Neuronal stem cell (in vitro differentiated cells): ENCODE data around the gene CDCA8.
A peak's percentile ranks its signal among the peaks of the same experiment; 100 is the strongest.

Experiments used
- DNase-seq: peaks from one replicate; pipeline ENCODE4 v3.0.0-alpha.2; 2013; ENCODE audit warnings: low spot score
- H2AFZ ChIP-seq: one replicate; pipeline ENCODE4 v1.6.1; 2013; ENCODE audit warnings: mild to moderate bottlenecking, low read length, inconsistent platforms
- H2AK5ac ChIP-seq: 2 replicates; pipeline ENCODE4 v1.6.1; 2013; ENCODE audit warnings: low read depth, mild to moderate bottlenecking, inconsistent platforms, low read length, moderate library complexity, mixed read lengths
- H2BK120ac ChIP-seq: 2 replicates; pipeline ENCODE4 v1.6.1; 2013; ENCODE audit warnings: low read depth, mild to moderate bottlenecking, inconsistent platforms, low read length, moderate library complexity, mixed read lengths
- H2BK12ac ChIP-seq: one replicate; pipeline ENCODE4 v1.6.1; 2013; ENCODE audit warnings: low read length, inconsistent platforms
- H2BK15ac ChIP-seq: 2 replicates; pipeline ENCODE4 v1.6.1; 2013; ENCODE audit warnings: mild to moderate bottlenecking, low read length, inconsistent platforms, mixed read lengths
- H2BK5ac ChIP-seq: one replicate; pipeline ENCODE4 v1.6.1; 2013; ENCODE audit warnings: inconsistent platforms, mild to moderate bottlenecking, low read length, moderate library complexity
- H3K14ac ChIP-seq: one replicate; pipeline ENCODE4 v1.6.1; 2013; ENCODE audit warnings: low read length, inconsistent platforms
- H3K18ac ChIP-seq: 2 replicates; pipeline ENCODE4 v1.6.1; 2013; ENCODE audit warnings: low read length, inconsistent platforms
- H3K23ac ChIP-seq: 2 replicates; pipeline ENCODE4 v1.6.1; 2013; ENCODE audit warnings: low read depth, mild to moderate bottlenecking, mixed read lengths, low read length, inconsistent platforms; ENCODE audit not compliant: poor library complexity
- H3K27ac ChIP-seq: replicated peaks from 3 replicates; pipeline ENCODE4 v1.5.1; 2013; ENCODE audit warnings: low read length, inconsistent platforms
- H3K27me3 ChIP-seq, 3 experiments: 2 replicates each; pipeline ENCODE4 v1.6.1; 2013; ENCODE audit warnings: low read length in 3 of 3, mild to moderate bottlenecking in 2 of 3, inconsistent platforms in 1 of 3, low read depth in 1 of 3, mixed read lengths in 1 of 3, moderate library complexity in 1 of 3; ENCODE audit not compliant: control insufficient read depth in 3 of 3, insufficient read depth in 3 of 3
- H3K36me3 ChIP-seq, 2 donors: replicated peaks in 1 of 2; 2 replicates each; pipeline ENCODE4 v1.6.1; 2013; ENCODE audit warnings: low read length in 2 of 2; ENCODE audit not compliant: control insufficient read depth in 2 of 2, insufficient read depth in 2 of 2
- H3K4ac ChIP-seq: 2 replicates; pipeline ENCODE4 v1.6.1; 2013; ENCODE audit warnings: inconsistent platforms, mild to moderate bottlenecking, low read length, moderate library complexity
- H3K4me1 ChIP-seq, 2 donors: 1 replicate in 1 of 2; 2 replicates in 1 of 2; pipeline ENCODE4 v1.6.1; 2013; ENCODE audit warnings: low read length in 2 of 2, low read depth in 1 of 2; ENCODE audit not compliant: control insufficient read depth in 2 of 2, insufficient read depth in 1 of 2
- H3K4me2 ChIP-seq: one replicate; pipeline ENCODE4 v1.6.1; 2013; ENCODE audit warnings: mild to moderate bottlenecking, low read length, inconsistent platforms; ENCODE audit not compliant: insufficient read depth, poor library complexity, severe bottlenecking
- H3K4me3 ChIP-seq, 2 donors: 2 replicates each; pipeline ENCODE4 v1.5.1; 2013; ENCODE audit warnings: low read length in 2 of 2, mild to moderate bottlenecking in 2 of 2, inconsistent platforms in 1 of 2, moderate library complexity in 1 of 2
- H3K79me1 ChIP-seq: one replicate; pipeline ENCODE4 v1.6.1; 2013; ENCODE audit warnings: low read depth, mild to moderate bottlenecking, inconsistent platforms, low read length, moderate library complexity
- H3K9ac ChIP-seq: one replicate; pipeline ENCODE4 v1.6.1; 2013; ENCODE audit warnings: mild to moderate bottlenecking, low read depth, low read length, inconsistent platforms; ENCODE audit not compliant: poor library complexity
- H3K9me3 ChIP-seq, 2 donors: replicated peaks in 1 of 2; 2 replicates each; pipeline versions ENCODE3 to v1.6.1; 2013; ENCODE audit warnings: low read length in 2 of 2, mild to moderate bottlenecking in 2 of 2, inconsistent platforms in 1 of 2, low read depth in 1 of 2, mixed read lengths in 1 of 2, moderate library complexity in 1 of 2; ENCODE audit not compliant: control insufficient read depth in 2 of 2, insufficient read depth in 1 of 2
- H4K8ac ChIP-seq: one replicate; pipeline ENCODE4 v1.6.1; 2013; ENCODE audit warnings: low read depth, mild to moderate bottlenecking, inconsistent platforms, low read length, moderate library complexity
- H4K91ac ChIP-seq: one replicate; pipeline ENCODE4 v1.6.1; 2013; ENCODE audit warnings: low read length, low read depth, mild to moderate bottlenecking, inconsistent platforms; ENCODE audit not compliant: poor library complexity
- WGBS, 2 donors: extraction: QIAGEN DNeasy Blood & Tissue Kit; methylation state at CpG; one replicate each; pipeline ENCODE4 v1.1.7; 2013; ENCODE audit warnings: missing lambda C conversion rate in 2 of 2, mixed read lengths in 1 of 2; ENCODE audit not compliant: insufficient read length in 2 of 2, insufficient replicate concordance in 1 of 2; ENCODE audit errors: extremely low coverage in 2 of 2; 5-methylcytosine and 5-hydroxymethylcytosine counted together

Gene CDCA8

DNA sequence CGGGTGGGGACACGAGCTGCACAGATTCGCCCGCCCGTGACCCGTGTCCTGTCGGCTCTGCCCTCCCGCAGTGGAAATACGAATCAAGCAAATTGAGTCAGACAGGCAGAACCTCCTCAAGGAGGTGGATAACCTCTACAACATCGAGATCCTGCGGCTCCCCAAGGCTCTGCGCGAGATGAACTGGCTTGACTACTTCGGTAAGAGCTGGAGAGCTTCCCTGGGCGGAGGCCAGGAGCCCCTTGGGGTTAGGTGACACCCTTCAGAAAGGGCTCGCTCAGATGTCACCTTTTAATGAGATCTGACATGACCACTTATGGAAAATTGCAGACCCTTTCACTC is 489 bp downstream of the CDCA8 start:
- H2BK12ac ChIP-seq: no peak overlapping the region
- no peak overlapping the region for H2BK120ac ChIP-seq
- peak overlapping the region; percentile 80 for H2BK5ac ChIP-seq
- no peak overlapping the region for H2BK15ac ChIP-seq
- H3K4me3 ChIP-seq: peak overlapping the region; percentile 83 to 95
- no peak for DNase-seq
- no peak overlapping the region for H4K91ac ChIP-seq
- H3K27ac ChIP-seq: peak overlapping the region; percentile 69
- no peak overlapping the region for H3K23ac ChIP-seq
- H2AFZ ChIP-seq: peak overlapping the region; percentile 96
- peak overlapping the region; percentile 92 for H3K9ac ChIP-seq
- WGBS, 2 donors: no CpG with 5 or more reads among the region's 16 CpGs
- peaks cover 15 to 55% of the 10 kb centered on the region in 2 donors for H3K36me3 ChIP-seq
- H3K4ac ChIP-seq: no peak overlapping the region
- peak overlapping the region; percentile 4 for H2AK5ac ChIP-seq
- H3K14ac ChIP-seq: no peak overlapping the region
- peak overlapping the region; percentile 96 for H3K18ac ChIP-seq
- no peaks in the 10 kb centered on the region for H3K27me3 ChIP-seq
- H3K9me3 ChIP-seq: no peaks in the 10 kb centered on the region
- no peak overlapping the region for H4K8ac ChIP-seq
- H3K79me1 ChIP-seq: peaks cover 6% of the 10 kb centered on the region
- H3K4me1 ChIP-seq: peaks cover 14 to 15% of the 10 kb centered on the region in 2 donors
- peak overlapping the region; percentile 80 for H3K4me2 ChIP-seq

DNA sequence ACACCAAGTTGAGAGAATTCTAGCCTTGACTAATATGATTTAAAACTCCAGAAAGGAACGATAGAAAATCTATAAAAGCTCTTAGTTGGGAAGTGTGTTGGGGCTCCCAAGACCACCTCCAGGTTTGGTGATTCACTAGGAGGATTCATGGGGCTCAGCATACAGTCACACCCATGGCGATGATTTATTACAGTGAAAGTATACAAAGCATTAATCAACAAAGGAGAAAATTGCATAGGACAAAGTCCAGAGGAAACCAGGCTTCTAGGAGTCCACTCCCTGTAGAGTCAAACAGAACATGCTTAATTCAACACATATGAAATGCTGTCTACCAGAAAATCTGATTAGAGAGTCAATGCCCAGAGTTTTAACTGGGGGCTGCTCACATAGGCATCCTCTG is 4.8 kb downstream of the CDCA8 start:
- H3K23ac ChIP-seq: no peak overlapping the region
- H3K27ac ChIP-seq: no peak overlapping the region
- H3K18ac ChIP-seq: no peak overlapping the region
- H3K9ac ChIP-seq: no peak overlapping the region
- H3K14ac ChIP-seq: no peak overlapping the region
- H3K4me1 ChIP-seq: peaks cover 2 to 3% of the 10 kb centered on the region in 2 donors
- H2BK15ac ChIP-seq: no peak overlapping the region
- H2BK5ac ChIP-seq: no peak overlapping the region
- no peak overlapping the region for H2BK12ac ChIP-seq
- H3K27me3 ChIP-seq: no peaks in the 10 kb centered on the region
- H2AK5ac ChIP-seq: no peak overlapping the region
- no peak overlapping the region for H3K4me2 ChIP-seq
- no CpG with 5 or more reads among the region's 2 CpGs for WGBS, 2 donors
- no peak overlapping the region for H2AFZ ChIP-seq
- no peaks in the 10 kb centered on the region for H3K9me3 ChIP-seq
- no peak overlapping the region for H3K4me3 ChIP-seq
- peaks cover 33 to 84% of the 10 kb centered on the region in 2 donors for H3K36me3 ChIP-seq
- H4K8ac ChIP-seq: no peak overlapping the region
- no peak overlapping the region for H2BK120ac ChIP-seq
- DNase-seq: no peak
- H3K79me1 ChIP-seq: peaks cover 2% of the 10 kb centered on the region
- no peak overlapping the region for H4K91ac ChIP-seq
- no peak overlapping the region for H3K4ac ChIP-seq

DNA sequence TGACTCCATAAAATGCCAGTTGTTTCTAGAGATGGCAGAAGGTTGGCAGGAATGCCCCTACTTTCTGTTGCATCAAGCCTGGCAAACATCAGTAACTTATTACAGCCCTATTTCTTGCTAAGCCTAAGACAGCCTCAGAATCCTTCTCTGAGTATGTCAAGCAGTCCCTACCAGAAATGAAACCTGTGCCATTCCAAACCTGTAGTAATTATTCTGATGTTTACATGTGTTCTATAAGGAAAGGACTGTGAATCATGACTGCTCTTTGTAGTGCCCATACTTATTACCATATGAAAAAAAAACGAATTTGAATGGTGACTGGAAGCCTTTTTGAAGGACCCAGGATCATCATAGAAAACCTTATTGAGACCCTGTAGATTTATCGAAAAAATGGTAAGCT is 5.4 kb downstream of the CDCA8 start:
- Histone ChIP-seq H3K18ac (no peak overlapping the region), H2BK120ac (no peak overlapping the region), H4K91ac (no peak overlapping the region), H3K4ac (no peak overlapping the region), H2BK5ac (no peak overlapping the region), H3K36me3 (peaks cover 36 to 89% of the 10 kb centered on the region in 2 donors), H3K9ac (no peak overlapping the region), H3K79me1 (peaks cover under 1% of the 10 kb centered on the region), H2AFZ (no peak overlapping the region), H3K4me1 (peaks cover 0 to 1% of the 10 kb centered on the region in 2 donors), H3K23ac (no peak overlapping the region), H3K4me3 (no peak overlapping the region), H2BK12ac (no peak overlapping the region), H4K8ac (no peak overlapping the region), H3K9me3 (no peaks in the 10 kb centered on the region), H3K27me3 (no peaks in the 10 kb centered on the region), H2AK5ac (no peak overlapping the region), H3K14ac (no peak overlapping the region), H2BK15ac (no peak overlapping the region), H3K4me2 (no peak overlapping the region), H3K27ac (no peak overlapping the region)
- no peak for DNase-seq
- WGBS, 2 donors: no CpG with 5 or more reads among the region's 2 CpGs

DNA sequence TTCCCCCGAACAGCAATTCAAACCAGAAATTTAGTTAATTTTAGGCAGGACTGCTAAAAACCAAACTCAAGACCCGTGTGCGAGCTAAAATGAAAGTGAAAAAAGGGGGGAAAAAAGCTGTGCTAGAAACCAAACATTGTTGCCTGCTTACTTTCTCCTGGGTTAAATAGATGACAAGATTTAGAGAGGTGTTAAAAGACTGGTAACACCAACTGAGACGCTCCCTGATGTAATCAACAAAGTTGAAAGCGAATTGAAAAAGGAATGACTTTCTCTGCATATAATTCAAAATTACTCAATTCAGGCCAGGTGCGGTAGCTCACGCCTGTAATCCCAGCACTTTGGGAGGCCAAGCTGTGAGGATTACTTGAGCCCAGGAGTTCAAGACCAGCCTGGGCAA is 6.8 kb downstream of the CDCA8 start:
- Histone ChIP-seq H3K4ac (no peak overlapping the region), H2BK120ac (no peak overlapping the region), H3K23ac (no peak overlapping the region), H2BK15ac (no peak overlapping the region), H3K4me3 (no peak overlapping the region), H3K18ac (no peak overlapping the region), H3K9me3 (no peaks in the 10 kb centered on the region), H3K27me3 (no peaks in the 10 kb centered on the region), H3K9ac (no peak overlapping the region), H3K4me1 (no peaks in the 10 kb centered on the region), H3K4me2 (no peak overlapping the region), H4K91ac (no peak overlapping the region), H2AFZ (no peak overlapping the region), H4K8ac (no peak overlapping the region), H2AK5ac (no peak overlapping the region), H3K79me1 (no peaks in the 10 kb centered on the region), H2BK5ac (no peak overlapping the region), H3K36me3 (peaks cover 45 to 96% of the 10 kb centered on the region in 2 donors), H3K14ac (no peak overlapping the region), H2BK12ac (no peak overlapping the region), H3K27ac (no peak overlapping the region)
- no peak for DNase-seq
- WGBS, 2 donors: no CpG with 5 or more reads among the region's 7 CpGs
